Astrocyte (in vitro differentiated cells and primary cell): Measurements from ENCODE around the gene CACNA1H.
"Not testable (repeated sequence)": the region's sequence is repeated elsewhere in the genome, so short reads cannot be mapped to it uniquely, and the experiment has no call there.

Experiments
- CTCF ChIP-seq: IDR thresholded peaks from 2 replicates; pipeline ENCODE4 v1.5.1; 2011; ENCODE audit warnings: low read depth, mild to moderate bottlenecking, inconsistent platforms, low read length, moderate library complexity; ENCODE audit not compliant: insufficient read depth
- EZH2 ChIP-seq: IDR thresholded peaks from 2 replicates; pipeline ENCODE4 v1.6.1; 2012; ENCODE audit warnings: mild to moderate bottlenecking, low read length, inconsistent platforms; ENCODE audit not compliant: insufficient read depth

GRCh38 chr16:1230084-1230470 lies 77.2 kb downstream of the CACNA1H start, which contains the start of gene TPSB2:
- TF ChIP-seq CTCF, EZH2: not testable (repeated sequence)
